Tibial nerve (tissue), 3 donors: Measurements from ENCODE around the gene IQSEC3.

Source experiments
- CTCF ChIP-seq, 5 experiments: fragments of 200-600 bp in 3 of 5; fragments of 450-650 bp in 2 of 5; sonication (generic) in 3 of 5; IDR thresholded peaks; one replicate each; pipeline ENCODE4 v1.5.1; 2016 to 2019; ENCODE audit warnings: antibody characterized with exemption in 5 of 5, mild to moderate bottlenecking in 3 of 5, moderate library complexity in 2 of 5
- POLR2A ChIP-seq, 2 donors: fragments of 450-650 bp; IDR thresholded peaks; one replicate each; pipeline ENCODE4 v1.6.1; 2017; ENCODE audit warnings: antibody characterized with exemption in 2 of 2, mild to moderate bottlenecking in 2 of 2, moderate library complexity in 2 of 2

- TF ChIP-seq POLR2A (IDR thresholded peaks at IDR 0.05) (no peak), CTCF (IDR thresholded peaks at IDR 0.05) (no peak)
Measured at GRCh38 chr12:143964-144649, 77.5 kb downstream of the IQSEC3 start.
